ENCODE measurements around the gene METTL27.

- no peak for TF ChIP-seq POLR2A (IDR thresholded peaks at IDR 0.05)
- TF ChIP-seq CTCF (IDR thresholded peaks at IDR 0.05): no peak
- TF ChIP-seq POLR2AphosphoS5 (IDR thresholded peaks at IDR 0.05): no peak
Observed at GRCh38 chr7:73832806-73833205, 9.5 kb downstream of the METTL27 start.
